Endometrium (tissue), 2 donors: ENCODE data around the gene HACD1.
"Not testable (repeated sequence)": the region's sequence is repeated elsewhere in the genome, so short reads cannot be mapped to it uniquely, and the experiment has no call there.

ENCODE experiments used
- FAIRE-seq: peaks from 2 replicates; lab custom pipeline; 2012; peaks lifted over from hg19 to GRCh38; lab: Jason Lieb, UNC
- donor health status: control.
- donor health status: control.

The HACD1 gene

DNA sequence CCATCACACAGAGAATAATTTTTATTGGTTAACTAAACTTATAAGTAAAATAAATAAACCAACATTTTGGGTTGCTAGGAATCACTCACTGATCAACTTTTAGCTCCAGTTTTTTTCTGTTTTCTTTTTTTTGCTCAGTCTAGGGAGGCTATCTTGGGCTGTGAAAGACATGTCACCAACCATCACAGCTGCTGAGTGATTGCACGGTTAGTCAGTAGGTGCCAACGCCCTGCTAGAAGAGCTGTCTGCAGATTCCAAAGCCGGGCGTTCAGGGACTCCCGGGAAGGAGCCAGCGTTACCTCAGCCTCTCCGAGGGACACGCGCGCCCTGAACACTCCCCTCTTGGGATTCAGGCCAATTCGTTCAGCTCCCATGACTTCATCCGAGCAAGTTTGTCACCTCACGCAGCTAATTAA lies 26.2 kb upstream of the HACD1 start:
- no peak for FAIRE-seq

DNA sequence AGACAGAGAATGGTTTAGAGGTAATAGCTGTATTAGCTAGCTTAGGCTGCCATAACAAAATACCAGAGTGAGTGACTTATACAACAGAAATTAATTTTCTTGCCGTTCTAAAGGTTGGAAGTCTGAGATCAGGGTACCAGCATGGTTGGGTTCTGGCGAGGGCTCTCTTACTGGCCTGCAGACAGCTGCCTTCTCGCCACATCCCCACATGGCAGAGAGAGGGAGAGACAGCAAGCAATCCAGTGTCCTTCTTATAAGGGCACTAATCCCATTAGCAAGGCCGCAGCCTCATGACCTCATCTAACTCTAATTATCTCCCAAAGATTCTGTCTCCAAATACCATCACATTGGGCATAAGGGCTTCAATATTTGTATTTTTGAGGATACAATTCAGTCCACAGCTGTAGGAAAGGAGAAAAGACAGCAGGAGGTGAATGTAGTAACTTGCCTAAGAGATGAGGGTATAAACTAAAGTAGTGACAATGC lies 23.2 kb upstream of the HACD1 start:
- no peak for FAIRE-seq

DNA sequence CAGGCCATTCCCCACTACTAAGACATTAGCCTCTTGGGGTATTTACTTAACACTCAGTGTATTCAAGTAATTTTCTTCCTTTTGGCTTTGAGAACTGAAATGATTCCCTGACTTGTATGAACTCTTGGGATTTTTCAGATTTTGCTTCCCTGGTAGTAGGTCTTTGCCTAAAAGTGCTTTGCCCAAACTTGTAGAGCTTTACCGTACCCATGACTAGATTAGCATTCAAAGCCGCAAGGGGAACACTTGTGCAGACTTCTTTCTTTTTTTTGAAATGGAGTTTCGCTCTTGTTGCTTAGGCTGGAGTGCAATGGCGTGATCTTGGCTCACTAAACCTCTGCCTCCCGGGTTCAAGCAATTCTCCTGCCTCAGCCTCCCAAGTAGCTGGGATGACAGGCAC lies 20.7 kb upstream of the HACD1 start:
- FAIRE-seq = no peak

DNA sequence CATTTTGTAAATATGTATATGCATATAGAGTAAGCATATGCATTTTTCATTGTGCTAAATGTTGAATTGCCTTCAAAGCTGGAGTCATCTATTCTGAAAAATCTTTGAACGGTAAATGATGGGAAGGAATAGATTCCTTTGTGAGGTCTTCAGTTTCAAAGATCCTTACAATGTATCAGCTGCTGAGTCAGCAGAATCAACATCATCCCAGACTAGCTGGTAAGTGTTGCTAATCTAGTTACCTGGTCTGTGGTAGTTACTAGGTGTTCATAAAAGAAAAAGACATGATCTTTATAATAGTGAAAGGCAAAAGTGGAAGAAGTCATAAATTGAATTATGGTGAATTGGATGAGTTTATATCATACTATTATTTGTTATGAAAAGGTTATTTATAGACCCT lies 16.2 kb upstream of the HACD1 start:
- FAIRE-seq = no peak

DNA sequence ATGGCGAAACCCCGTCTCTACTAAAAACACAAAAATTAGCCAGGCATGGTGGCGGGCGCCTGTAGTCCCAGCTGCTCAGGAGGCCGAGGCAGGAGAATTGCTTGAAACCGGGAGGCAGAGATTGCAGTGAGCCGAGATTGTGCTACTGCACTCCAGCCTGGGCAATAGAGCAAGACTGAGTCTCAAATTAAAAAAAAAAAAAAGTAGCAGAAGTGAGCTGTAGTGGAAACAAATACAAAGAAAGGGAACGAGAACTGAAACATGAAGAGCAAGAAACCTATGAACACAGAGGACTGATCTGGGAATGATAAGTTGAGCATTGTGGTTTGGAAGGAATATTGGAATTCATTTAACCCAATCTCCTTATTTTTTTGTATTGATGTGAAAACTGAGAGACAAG lies 15.4 kb upstream of the HACD1 start:
- not testable (repeated sequence) for FAIRE-seq

DNA sequence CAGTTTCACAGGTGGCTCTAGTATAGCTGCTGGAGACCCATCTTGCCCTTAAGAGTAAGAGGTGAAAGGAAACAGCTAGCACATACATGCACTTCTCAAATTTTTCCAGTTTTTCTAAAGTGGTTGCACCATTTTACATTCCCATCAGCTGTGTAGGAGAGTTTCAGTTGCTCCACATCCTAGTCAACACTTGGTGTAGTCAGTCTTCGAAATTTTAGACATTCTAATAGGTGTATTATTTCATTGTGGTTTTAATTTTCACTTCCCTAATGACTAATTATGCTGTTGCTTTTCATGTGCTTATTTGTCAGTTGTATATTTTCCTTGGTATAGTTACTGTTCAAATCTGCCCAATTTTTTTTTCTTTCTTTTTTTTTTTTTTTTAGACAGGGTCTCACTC lies 9.5 kb upstream of the HACD1 start:
- no peak for FAIRE-seq

DNA sequence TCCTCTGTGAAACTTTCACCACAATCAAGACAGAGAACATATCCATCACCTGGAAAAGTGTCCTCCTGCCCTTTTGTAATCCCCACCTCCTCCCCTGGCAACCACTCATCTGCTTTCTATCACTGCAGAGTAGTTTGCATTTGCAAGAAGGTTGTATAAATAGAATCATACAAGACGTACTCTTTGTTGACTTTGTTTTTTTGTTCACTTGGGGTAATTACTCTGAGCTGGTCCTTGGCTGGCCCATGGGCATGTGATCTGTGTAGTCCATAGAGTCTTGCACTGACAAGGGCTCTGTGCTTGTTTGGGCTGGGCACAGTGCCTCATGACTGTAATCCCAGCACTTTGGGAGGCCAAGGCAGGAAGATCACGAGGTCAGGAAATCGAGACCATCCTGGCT lies 7.8 kb upstream of the HACD1 start:
- FAIRE-seq = no peak

DNA sequence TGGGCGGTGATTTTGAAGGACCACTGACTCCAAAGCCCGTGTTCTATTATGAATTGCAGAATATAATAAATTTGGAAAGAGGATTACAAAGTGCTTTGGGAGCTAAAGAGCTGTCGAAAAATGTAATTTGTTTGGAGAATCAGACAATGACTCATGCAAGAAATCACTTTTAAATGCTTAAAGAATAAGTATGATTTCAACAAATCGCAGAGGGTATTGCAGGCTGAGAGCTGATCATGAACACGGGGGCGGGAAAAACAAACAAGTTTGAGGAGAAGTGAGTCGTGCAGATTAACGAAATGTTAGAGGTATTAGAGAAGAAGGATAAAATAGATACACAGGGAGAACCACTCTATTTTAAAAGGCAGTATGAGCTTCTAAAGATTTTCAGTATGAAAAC lies 4.9 kb upstream of the HACD1 start:
- FAIRE-seq = no peak

DNA sequence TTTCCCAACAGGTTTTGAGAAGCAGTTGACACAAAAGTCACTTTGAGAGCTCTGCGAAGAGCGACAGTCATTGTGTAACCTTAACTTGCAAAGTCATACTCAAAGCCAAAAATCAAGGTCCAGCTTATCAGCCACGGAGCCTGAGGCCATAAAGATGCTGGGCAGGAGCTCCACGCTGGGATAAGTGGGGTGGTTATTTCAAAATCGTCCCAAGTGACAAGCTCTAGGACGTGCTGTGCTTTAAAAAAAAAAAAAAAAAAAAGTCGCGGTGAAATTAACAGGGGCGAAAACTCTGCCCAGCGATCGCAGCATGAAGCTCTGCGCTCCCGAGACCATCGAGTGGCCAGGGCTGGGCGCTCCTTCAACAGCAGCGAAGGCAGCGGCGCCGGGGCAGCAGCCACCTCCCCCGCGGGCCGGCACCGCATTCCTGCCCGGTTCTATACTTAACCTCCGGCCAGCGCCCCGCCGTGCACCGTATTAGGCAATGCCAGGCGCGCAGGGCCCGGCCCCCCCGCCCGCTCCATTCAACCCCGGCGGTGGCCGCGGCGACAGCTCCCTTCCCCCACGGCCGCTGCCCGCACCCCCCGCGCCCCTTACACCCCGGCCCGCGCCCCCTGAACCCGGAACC lies 657 bp downstream of the HACD1 start:
- no peak for FAIRE-seq

DNA sequence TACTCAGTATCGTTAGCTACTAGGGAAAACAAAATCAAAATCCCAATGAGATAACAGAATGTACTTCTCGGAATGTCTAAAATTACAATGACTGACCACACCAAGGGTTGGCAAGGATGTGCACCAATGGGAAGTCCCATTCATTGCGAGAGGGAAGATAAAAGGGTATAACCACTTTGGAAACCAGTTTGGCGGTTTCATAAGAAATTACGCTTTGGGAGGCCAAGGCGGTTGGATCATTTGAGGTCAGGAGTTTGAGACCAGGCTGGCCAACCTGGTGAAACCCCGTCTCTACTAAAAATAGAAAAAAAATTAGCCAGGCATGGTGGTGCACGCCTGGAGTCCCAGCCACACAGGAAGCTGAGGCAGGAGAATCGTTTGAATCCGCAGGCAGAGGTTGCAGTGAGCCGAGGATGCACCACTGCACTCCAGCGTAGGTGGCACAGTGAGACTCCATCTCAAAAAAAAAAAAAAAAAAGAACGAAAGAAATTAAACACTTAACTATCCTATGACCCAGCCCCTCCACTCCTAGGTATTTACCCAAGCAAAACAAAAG lies 7.6 kb downstream of the HACD1 start:
- no peak for FAIRE-seq

DNA sequence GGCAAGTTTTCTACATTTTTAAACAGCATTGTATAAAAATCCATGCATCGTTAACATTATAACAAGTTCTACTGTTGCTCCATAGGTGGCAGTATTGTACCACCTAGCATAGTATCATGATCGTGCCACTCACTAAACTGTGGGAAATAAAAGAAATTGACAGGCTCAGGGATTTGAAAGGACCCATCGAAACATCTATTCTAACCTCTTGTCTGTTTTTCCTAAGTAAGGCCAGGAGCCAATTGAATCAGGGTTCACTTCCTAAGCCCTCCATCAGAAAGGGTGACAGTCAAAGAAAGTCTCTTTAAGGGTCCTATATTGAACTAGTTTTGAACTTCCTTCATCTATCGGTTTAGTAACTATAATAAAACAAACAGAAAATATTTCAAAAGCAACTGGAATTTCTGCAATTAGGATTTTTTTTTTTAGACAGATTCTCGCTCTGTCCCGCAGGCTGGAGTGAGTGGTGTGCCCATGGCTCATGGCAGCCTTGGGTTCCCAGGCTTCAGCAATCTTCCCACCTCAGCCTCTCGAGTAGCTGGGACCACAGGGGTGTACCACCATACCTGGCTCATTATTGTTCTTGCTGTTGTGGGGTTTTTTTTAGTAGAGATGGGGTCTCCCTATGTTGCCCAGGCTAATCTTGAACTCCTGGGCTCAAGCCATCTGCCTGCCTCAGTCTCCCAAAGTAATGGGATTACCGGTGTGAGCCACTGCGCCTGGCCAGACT lies 9.4 kb downstream of the HACD1 start:
- peak; percentile 82 for FAIRE-seq

DNA sequence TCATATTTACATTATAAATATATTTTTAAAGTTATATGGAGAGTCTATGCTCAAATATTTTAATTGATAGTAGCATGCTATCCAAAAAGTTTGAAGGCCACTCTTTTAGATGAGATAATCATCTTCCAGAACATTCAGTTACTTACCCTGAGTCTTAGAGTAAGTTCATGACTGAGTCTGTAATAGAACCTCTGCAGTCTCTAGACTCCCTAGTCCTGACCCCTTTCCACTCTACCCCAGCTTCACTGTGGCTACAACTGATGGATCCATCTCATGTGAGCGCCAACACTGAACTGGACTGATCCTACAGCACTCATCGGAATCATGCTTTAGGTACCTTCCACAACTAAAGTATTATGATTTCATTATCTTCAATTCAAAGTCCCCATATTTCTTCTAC lies 10.1 kb downstream of the HACD1 start:
- no peak for FAIRE-seq

DNA sequence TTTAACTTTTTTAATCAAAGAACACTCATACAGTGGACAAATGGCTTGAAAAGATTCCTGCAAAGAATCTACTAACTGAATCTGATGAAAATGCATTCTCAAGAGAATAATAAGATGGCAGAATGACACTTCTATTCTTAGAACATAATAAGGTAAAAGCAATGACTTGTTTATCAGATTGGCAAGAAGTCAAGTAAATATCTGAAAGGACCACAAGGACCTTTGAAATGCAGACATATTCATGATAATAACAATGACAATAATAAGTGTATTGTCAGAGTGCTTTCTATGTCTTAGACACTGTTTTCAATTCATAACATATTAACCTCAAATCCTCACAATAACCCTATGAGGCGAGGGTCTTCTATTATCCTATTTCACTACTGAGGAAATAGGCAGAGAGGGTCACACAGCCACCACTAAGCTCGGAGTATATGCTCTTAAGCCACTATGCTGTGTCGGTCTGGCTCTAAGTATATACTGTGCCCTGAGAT lies 10.6 kb downstream of the HACD1 start:
- FAIRE-seq = no peak

DNA sequence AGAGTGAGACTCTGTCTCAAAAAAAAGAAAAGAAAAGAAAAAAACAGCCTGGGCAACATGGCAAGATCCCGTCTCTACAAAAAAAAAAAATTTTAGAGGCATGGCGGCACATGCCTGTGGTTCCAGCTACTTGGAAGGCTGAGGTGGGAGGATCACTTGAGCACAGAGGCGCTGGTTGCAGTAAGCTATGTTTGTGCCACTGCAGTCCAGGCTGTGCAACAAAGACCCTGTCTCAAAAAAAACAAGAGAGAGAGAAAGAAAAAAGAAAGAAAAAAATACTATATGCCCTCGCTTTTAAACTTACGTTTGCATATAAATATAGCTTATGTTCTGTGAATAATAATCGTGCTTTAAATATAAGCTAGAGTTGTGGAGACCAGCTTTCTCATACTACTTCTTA lies 11.2 kb downstream of the HACD1 start:
- FAIRE-seq = no peak

DNA sequence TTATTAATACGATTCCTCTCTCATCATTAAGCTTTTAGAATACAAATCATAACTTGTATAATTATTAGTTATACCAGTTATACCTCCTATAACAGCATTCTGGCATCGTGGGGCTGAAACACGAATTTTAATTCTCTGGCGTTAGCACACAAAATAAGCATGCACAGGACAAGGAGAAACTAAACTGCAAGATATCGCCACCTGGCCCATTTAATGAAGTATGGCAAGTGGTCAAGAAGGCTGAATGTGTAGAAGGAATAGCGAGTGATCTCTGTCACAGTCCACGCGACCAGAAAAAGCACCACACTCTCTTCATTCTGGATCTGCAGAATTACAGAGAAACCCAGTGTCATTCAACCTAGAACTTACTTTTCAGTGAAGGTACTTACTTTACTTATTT lies 18.1 kb downstream of the HACD1 start:
- no peak for FAIRE-seq

DNA sequence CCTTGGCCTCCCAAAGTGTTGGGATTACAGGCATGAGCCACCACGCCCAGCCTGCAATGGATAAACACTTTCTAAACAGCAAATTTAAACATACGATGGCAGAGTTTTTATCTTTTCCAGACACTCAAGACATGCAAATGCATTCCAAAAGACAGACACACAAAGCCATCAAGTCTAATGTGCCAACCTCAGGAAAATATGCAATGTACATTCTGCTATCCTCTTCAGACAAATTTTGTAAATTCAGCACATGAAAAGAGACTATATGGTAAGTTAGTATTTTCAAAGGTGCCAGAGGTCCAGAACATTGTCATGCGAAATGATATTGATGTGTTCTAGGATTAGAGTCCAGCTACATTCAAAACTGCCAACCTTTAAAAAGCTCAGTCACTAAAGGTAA lies 19.8 kb downstream of the HACD1 start:
- no peak for FAIRE-seq

DNA sequence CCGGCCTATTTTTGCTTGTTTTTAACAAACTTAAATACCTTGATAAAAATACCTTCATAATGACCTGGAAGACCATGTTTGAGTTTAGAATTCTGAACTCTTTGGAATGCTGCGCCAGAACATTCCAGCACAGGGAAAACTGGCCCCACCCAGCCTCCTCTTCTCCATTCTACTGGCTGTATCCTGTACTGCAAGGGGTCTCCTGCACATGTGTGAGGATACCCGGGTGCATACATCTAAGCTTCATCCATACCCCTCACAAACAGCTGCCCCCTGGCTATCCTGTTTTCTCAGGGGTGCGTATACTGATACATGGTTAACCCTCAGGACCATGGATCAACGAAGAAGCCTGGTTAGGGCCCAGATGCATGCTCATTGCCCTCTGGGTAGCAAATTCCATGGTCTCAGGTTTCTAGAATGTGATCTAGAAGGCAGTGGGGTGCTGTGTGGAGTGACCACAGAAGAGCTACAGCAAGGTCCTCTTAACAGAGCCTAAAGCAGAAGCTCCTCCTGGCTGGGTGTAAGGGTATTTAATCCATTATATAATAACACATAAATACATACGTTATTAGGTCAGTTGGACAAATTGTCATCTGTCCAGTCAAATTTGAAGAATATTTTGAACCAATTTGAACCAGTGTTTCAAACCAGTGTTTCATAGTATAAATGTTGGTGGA lies 26.1 kb downstream of the HACD1 start:
- no peak for FAIRE-seq

DNA sequence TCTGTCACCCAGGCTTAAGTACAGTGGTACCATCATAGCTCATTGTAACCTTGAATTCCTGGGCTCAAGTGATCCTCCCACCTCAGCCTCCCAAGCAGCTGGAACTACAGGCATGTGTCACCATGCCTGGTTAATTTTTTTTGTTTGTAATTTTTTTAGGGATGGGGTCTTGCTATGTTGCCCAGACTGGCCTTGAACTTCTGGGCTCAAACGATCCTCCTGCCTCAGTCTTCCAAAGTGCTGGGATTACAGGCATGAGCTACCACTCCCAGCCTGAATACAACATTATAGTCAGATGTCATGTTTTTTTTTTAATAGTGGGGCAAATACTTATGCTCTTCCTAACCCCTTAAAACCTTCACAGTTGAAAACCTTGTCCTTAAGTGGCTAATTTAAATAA lies 27.9 kb downstream of the HACD1 start:
- not testable (repeated sequence) for FAIRE-seq

DNA sequence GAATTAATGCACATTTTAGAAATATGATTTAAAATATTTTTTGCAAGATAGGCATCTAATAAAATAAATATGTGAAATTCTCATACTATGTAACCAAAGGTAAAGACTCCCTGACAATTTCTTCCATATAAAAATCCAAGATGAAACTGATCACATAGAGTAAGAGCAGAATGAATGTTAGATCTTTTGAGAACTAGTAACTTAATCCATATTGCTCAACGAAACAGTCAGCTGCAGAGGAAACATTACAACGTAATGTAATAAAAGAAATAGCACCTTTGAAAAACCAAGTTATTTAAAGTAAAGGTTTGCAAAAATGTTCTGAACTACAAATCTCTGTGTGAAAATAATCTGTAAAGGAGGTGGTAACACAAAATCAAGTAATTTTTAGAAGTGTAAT lies 28.8 kb downstream of the HACD1 start:
- no peak for FAIRE-seq

DNA sequence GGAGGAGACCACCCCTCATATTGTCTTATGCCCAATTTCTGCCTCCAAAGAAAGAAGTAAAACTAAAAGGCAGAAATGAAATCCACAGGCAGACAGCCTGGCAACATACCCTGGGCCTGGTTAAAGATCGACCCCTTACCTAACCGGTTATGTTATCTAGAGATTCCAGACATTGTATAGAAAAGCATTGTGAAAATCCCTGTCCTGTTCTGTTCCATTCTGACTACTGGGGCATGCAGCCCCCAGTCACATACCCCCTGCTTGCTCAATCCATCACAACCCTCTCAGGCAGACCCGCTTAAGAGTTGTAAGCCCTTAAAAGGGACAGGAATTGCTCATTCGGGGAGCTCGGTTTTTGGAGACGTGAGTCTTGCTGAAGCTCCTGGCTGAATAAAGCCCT lies 29.9 kb downstream of the HACD1 start:
- not testable (repeated sequence) for FAIRE-seq

DNA sequence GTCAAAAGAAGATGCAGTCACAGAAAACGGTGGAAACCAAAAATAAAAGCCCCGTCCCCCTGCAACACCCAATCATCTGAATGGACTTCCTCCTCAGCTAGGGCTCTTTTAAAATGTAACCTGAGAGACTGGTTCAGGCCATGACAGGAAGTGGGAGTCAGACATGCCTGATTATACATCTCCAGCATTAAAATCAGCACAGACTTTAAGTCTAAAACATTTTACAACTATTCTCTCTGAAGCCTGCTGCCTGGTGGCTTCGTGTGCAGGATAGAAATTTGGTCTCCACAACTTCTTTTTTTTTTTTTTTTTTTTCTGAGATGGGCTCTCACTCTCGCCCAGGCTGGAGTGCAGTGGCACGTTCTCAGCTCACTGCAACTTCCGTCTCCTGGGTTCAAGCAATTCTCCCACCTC lies 30.3 kb downstream of the HACD1 start:
- FAIRE-seq = no peak

DNA sequence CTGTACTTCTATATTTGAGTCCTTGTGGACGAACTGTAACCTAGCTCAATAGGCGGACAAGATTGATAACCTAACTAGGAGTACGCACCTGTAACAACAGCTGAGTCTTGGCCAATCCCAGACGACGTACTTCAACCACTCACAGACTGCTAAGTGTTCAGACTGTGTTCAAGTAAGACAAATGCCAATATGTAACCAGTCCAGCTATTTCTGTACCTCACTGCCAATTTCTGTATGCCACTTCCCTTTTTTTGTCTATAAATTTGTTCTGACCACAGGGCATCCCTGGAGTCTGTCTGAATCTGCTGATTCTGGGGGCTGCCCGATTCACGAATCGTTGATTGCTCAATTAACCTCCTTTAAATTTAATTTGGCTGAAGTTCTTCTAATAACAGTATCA lies 32.2 kb downstream of the HACD1 start:
- no peak for FAIRE-seq

DNA sequence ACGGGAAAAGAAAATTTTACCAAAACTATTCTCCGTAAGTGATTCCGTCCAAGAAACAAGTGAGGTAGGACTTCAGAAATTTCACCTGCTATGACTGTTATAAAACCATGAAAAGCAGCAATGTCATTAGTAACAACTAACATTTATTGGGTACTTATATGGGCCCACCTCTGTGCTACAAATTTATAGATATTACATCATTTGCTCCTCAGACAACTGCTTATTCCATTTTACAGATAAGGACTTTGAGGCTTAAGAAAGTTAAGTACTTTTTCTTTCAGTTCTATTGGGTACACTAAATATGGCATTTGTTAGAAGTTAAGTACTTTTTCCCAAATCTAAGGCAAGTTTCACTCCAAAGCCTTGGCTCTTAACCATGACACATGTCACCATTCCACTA lies 36.3 kb downstream of the HACD1 start:
- no peak for FAIRE-seq
